ENCODE results near the gene ZBBX.

Gene ZBBX

DNA sequence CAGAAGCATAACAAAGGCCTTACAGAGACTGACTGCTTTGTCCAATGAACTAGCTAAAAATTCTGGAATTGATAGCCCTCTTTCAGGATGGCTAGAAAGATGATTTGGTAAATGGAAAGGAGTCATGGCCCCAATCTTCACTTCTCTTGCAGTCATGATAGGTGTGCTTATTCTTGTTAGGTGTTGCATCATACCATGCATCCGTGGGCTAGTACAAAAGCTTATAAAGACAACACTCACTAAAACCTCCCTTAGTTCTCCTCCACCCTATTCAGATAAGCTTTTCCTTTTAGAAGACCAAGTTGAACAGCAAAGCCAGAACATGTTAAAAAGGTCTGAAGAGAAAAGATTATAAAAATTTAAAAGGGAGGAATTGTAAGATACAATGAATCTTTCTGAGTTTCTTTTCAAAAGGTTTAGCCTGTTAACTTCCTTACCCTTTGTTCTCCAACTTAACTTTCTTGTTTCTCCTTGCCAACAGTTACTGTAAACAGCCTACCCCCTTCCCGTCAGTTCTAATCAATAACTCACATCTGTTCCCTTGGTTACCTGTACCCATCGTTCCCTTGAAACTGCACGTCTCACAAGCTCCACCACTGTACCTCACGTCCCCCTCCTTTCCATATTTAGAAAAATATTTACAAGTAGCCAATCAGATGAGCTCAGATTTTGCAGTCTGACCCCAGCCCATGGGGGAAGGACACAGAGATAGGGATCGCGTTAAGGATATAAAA lies 105.8 kb downstream of the ZBBX start:
- H3K9ac ChIP-seq (ENCODE audit: low read depth in 1 of 2, low read length in 2 of 2): no peak overlapping the region
- H3K36me3 ChIP-seq (ENCODE audit: control insufficient read depth in 1 of 2, insufficient read depth in 2 of 2, low read length in 2 of 2): no peaks in the 10 kb centered on the region
- H3K27ac ChIP-seq (ENCODE audit: low read depth, low read length): no peak overlapping the region
- no peaks in the 10 kb centered on the region for H3K9me3 ChIP-seq (ENCODE audit: control insufficient read depth in 1 of 2, low read length in 2 of 2)
- no peaks in the 10 kb centered on the region for H3K27me3 ChIP-seq (ENCODE audit: control insufficient read depth in 1 of 2, insufficient read depth in 2 of 2, low read length in 2 of 2)
- no peaks in the 10 kb centered on the region for H3K4me1 ChIP-seq (ENCODE audit: control insufficient read depth in 1 of 2, insufficient read depth in 2 of 2, low read length in 2 of 2)
- no peak overlapping the region for H3K4me3 ChIP-seq (ENCODE audit: low read depth in 1 of 2, low read length in 2 of 2)

DNA sequence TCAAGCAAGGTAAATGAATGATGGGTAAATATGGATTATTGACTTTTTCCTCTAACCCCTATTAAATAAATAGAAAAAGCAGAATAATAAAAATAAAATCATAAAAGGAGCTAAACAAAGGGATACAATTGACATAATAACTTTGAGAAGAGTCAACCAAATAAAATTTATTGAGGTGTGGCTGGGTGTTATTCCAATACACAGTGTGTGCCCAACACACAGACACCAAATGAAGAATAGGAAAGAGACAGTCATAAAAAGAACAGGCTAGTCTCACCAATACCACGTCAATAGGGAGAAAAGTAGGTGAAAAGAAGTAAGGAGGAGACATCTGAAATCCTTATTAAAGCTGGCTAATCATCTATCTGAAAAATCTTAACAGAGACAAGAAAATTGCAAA lies 127.1 kb downstream of the ZBBX start:
- Histone ChIP-seq H3K9ac (ENCODE audit: low read depth in 1 of 2, low read length in 2 of 2) (no peak overlapping the region), H3K4me3 (ENCODE audit: low read depth in 1 of 2, low read length in 2 of 2) (no peak overlapping the region), H3K27me3 (ENCODE audit: control insufficient read depth in 1 of 2, insufficient read depth in 2 of 2, low read length in 2 of 2) (no peaks in the 10 kb centered on the region), H3K27ac (ENCODE audit: low read depth, low read length) (no peak overlapping the region), H3K4me1 (ENCODE audit: control insufficient read depth in 1 of 2, insufficient read depth in 2 of 2, low read length in 2 of 2) (no peaks in the 10 kb centered on the region), H3K36me3 (ENCODE audit: control insufficient read depth in 1 of 2, insufficient read depth in 2 of 2, low read length in 2 of 2) (no peaks in the 10 kb centered on the region), H3K9me3 (ENCODE audit: control insufficient read depth in 1 of 2, low read length in 2 of 2) (no peaks in the 10 kb centered on the region)

DNA sequence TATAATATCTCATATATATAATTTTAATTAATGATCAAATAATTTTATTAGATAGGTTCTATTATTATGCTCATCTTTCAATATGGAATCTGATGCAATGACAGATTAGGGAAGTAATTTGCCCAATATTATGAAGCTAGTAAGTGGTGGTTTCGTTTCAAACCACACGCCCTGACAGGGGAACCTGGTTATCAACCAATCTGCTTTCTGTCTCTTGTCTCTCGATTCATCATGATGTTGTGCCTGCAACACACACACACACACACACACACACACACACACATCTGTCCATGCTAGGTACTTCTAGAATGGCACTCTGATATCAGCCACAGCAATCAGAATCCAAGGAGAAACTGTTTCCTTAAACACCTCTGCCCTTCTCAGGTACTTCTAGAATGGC lies 128.4 kb downstream of the ZBBX start:
- Histone ChIP-seq H3K9me3 (ENCODE audit: control insufficient read depth in 1 of 2, low read length in 2 of 2) (no peaks in the 10 kb centered on the region), H3K4me1 (ENCODE audit: control insufficient read depth in 1 of 2, insufficient read depth in 2 of 2, low read length in 2 of 2) (no peaks in the 10 kb centered on the region), H3K4me3 (ENCODE audit: low read depth in 1 of 2, low read length in 2 of 2) (no peak overlapping the region), H3K9ac (ENCODE audit: low read depth in 1 of 2, low read length in 2 of 2) (no peak overlapping the region), H3K27me3 (ENCODE audit: control insufficient read depth in 1 of 2, insufficient read depth in 2 of 2, low read length in 2 of 2) (no peaks in the 10 kb centered on the region), H3K27ac (ENCODE audit: low read depth, low read length) (no peak overlapping the region), H3K36me3 (ENCODE audit: control insufficient read depth in 1 of 2, insufficient read depth in 2 of 2, low read length in 2 of 2) (no peaks in the 10 kb centered on the region)

DNA sequence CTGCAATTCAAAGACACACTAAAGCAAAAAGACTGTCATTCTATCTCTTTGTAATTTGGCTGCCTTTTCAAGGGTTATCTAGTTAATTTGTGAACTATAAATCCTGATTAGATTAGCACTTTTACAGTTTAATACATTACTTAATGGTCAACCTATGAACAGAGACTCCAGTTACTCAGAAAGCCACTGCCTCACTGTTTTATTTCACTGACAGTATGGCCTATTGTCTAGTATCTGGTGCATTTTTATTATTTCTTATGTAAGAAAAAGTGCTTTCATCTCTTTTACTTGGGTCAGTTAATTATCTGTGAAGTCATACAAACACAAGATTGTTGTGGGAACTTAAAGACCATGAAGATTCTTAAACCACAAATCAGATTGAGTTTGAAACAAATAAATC lies 133.8 kb downstream of the ZBBX start:
- Histone ChIP-seq H3K27ac (ENCODE audit: low read depth, low read length) (no peak overlapping the region), H3K27me3 (ENCODE audit: control insufficient read depth in 1 of 2, insufficient read depth in 2 of 2, low read length in 2 of 2) (no peaks in the 10 kb centered on the region), H3K36me3 (ENCODE audit: control insufficient read depth in 1 of 2, insufficient read depth in 2 of 2, low read length in 2 of 2) (no peaks in the 10 kb centered on the region), H3K9me3 (ENCODE audit: control insufficient read depth in 1 of 2, low read length in 2 of 2) (no peaks in the 10 kb centered on the region), H3K4me1 (ENCODE audit: control insufficient read depth in 1 of 2, insufficient read depth in 2 of 2, low read length in 2 of 2) (no peaks in the 10 kb centered on the region), H3K9ac (ENCODE audit: low read depth in 1 of 2, low read length in 2 of 2) (no peak overlapping the region), H3K4me3 (ENCODE audit: low read depth in 1 of 2, low read length in 2 of 2) (no peak overlapping the region)

DNA sequence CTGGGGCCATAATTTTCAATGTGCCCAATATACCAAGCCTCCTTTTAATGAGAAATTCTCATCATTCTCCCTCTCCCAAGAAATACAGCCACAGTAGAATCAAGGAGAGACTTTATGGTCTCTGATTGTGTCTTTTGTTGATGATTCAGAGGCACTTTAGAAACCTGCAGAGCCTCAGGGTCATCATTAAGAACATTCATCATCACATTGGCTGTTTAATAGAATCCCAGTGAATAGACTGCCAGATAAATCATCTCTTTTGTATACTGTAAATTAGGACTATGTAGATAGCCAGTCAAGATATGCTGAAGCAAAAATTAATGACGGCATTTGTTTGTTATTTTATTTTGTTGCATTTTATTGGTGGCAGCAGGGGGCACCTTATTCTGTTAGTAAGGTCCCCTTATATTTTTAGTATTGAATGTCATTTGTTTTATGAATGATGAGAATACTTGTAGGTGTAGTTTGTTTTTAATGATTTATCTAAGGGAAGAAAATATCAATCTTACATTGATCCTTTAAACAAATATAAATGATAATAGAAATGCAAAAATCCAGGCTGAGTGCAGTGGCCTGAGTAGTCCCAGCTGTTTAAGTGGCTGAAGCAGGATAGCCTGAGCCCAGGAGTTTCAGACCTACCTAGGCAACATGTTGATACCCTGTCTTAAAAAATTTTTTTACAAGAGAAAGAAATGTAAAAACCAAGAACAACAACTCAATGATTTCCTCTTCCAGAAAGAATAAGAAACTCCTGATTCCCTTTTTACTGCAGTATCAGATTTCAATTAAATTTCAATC lies 138.8 kb downstream of the ZBBX start:
- H3K4me1 ChIP-seq (ENCODE audit: control insufficient read depth in 1 of 2, insufficient read depth in 2 of 2, low read length in 2 of 2): no peaks in the 10 kb centered on the region
- H3K9ac ChIP-seq (ENCODE audit: low read depth in 1 of 2, low read length in 2 of 2): no peak overlapping the region
- H3K36me3 ChIP-seq (ENCODE audit: control insufficient read depth in 1 of 2, insufficient read depth in 2 of 2, low read length in 2 of 2): no peaks in the 10 kb centered on the region
- no peak overlapping the region for H3K4me3 ChIP-seq (ENCODE audit: low read depth in 1 of 2, low read length in 2 of 2)
- no peaks in the 10 kb centered on the region for H3K27me3 ChIP-seq (ENCODE audit: control insufficient read depth in 1 of 2, insufficient read depth in 2 of 2, low read length in 2 of 2)
- H3K9me3 ChIP-seq (ENCODE audit: control insufficient read depth in 1 of 2, low read length in 2 of 2): no peaks in the 10 kb centered on the region
- H3K27ac ChIP-seq (ENCODE audit: low read depth, low read length): no peak overlapping the region

DNA sequence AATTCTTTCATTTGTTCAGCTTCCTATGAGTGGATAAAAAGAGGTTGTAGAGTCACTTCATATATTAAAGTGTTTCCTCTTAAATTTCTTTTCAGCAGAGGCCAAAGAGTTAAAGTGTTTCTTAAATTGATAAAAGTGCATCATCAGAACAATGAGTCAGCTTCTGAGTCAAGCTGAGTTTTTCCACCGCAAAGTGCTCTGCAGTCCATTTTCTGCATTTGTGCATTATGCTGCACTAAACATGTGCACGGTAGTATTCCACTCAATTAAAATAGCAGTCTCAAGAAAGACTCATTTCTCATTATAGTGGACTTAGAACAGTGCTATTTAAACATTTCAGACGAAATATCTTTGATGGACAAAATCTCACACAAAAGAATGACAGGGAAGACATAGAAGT lies 152.0 kb downstream of the ZBBX start:
- Histone ChIP-seq H3K27me3 (ENCODE audit: control insufficient read depth in 1 of 2, insufficient read depth in 2 of 2, low read length in 2 of 2) (no peaks in the 10 kb centered on the region), H3K36me3 (ENCODE audit: control insufficient read depth in 1 of 2, insufficient read depth in 2 of 2, low read length in 2 of 2) (no peaks in the 10 kb centered on the region), H3K4me3 (ENCODE audit: low read depth in 1 of 2, low read length in 2 of 2) (no peak overlapping the region), H3K4me1 (ENCODE audit: control insufficient read depth in 1 of 2, insufficient read depth in 2 of 2, low read length in 2 of 2) (no peaks in the 10 kb centered on the region), H3K9ac (ENCODE audit: low read depth in 1 of 2, low read length in 2 of 2) (no peak overlapping the region), H3K9me3 (ENCODE audit: control insufficient read depth in 1 of 2, low read length in 2 of 2) (no peaks in the 10 kb centered on the region), H3K27ac (ENCODE audit: low read depth, low read length) (no peak overlapping the region)

DNA sequence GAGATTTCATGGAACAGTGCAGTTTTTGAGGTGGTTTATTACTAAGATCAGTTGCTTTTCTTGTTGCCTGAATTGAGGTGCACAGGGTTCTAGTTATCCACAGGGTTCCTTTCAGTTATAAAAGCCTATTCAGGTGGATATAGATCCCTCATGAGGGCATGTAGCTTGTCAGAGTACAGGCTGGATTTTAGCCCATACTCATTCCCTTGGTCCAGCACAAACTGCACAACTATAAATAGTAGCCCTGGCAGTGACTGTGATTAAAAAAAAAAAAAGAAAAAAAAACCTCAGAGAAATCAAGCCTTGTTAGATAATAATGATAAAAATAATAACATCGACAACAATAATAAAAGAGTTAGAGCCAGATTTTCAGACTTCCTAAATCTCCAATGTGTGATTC lies 154.3 kb downstream of the ZBBX start:
- no peak overlapping the region for H3K4me3 ChIP-seq (ENCODE audit: low read depth in 1 of 2, low read length in 2 of 2)
- no peak overlapping the region for H3K27ac ChIP-seq (ENCODE audit: low read depth, low read length)
- no peaks in the 10 kb centered on the region for H3K4me1 ChIP-seq (ENCODE audit: control insufficient read depth in 1 of 2, insufficient read depth in 2 of 2, low read length in 2 of 2)
- H3K9ac ChIP-seq (ENCODE audit: low read depth in 1 of 2, low read length in 2 of 2): no peak overlapping the region
- H3K27me3 ChIP-seq (ENCODE audit: control insufficient read depth in 1 of 2, insufficient read depth in 2 of 2, low read length in 2 of 2): no peaks in the 10 kb centered on the region
- H3K9me3 ChIP-seq (ENCODE audit: control insufficient read depth in 1 of 2, low read length in 2 of 2): no peaks in the 10 kb centered on the region
- H3K36me3 ChIP-seq (ENCODE audit: control insufficient read depth in 1 of 2, insufficient read depth in 2 of 2, low read length in 2 of 2): no peaks in the 10 kb centered on the region

DNA sequence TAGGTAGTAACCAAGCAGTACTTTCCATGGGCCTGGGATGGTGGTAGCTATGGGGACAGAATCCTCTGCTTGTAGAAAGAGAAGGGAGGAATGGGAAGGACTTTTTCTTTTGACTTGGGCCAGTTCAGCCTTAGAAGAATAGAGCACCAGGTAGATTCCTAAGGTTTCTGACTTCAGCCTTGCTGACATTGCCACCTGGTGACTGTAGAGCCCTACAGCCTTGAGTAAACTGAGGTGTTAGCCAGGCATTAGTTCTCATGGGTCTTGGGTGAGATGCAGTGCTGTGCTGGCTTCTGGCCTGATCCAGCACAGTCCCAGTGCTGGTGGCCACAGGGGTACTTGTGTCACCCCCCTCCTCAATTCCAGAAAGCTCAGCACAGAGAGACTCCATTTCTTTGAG lies 171.1 kb downstream of the ZBBX start:
- Histone ChIP-seq H3K4me3 (ENCODE audit: low read depth in 1 of 2, low read length in 2 of 2) (no peak overlapping the region), H3K36me3 (ENCODE audit: control insufficient read depth in 1 of 2, insufficient read depth in 2 of 2, low read length in 2 of 2) (no peaks in the 10 kb centered on the region), H3K27ac (ENCODE audit: low read depth, low read length) (no peak overlapping the region), H3K4me1 (ENCODE audit: control insufficient read depth in 1 of 2, insufficient read depth in 2 of 2, low read length in 2 of 2) (no peaks in the 10 kb centered on the region), H3K9me3 (ENCODE audit: control insufficient read depth in 1 of 2, low read length in 2 of 2) (no peaks in the 10 kb centered on the region), H3K9ac (ENCODE audit: low read depth in 1 of 2, low read length in 2 of 2) (no peak overlapping the region), H3K27me3 (ENCODE audit: control insufficient read depth in 1 of 2, insufficient read depth in 2 of 2, low read length in 2 of 2) (no peaks in the 10 kb centered on the region)

DNA sequence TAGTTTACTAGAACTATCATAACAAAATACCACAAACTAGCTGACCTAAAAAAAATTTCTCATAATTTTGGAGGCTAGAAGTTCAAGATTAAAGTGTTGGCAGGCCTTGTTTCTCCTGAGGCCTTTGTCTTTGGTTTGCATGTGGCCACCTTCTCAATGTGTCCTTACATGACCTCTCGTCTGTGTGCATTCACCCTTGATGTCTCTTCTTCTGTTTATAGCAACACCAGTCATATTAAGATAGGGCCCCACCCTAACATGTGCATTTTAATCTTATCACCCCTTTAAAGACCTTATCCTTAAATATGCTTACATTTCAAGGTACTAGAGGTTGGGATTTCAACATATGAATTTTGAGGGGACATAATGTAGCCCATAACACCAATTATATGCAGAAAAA lies 177.0 kb downstream of the ZBBX start:
- Histone ChIP-seq H3K4me3 (ENCODE audit: low read depth in 1 of 2, low read length in 2 of 2) (no peak overlapping the region), H3K27me3 (ENCODE audit: control insufficient read depth in 1 of 2, insufficient read depth in 2 of 2, low read length in 2 of 2) (no peaks in the 10 kb centered on the region), H3K9ac (ENCODE audit: low read depth in 1 of 2, low read length in 2 of 2) (no peak overlapping the region), H3K9me3 (ENCODE audit: control insufficient read depth in 1 of 2, low read length in 2 of 2) (no peaks in the 10 kb centered on the region), H3K36me3 (ENCODE audit: control insufficient read depth in 1 of 2, insufficient read depth in 2 of 2, low read length in 2 of 2) (no peaks in the 10 kb centered on the region), H3K27ac (ENCODE audit: low read depth, low read length) (no peak overlapping the region), H3K4me1 (ENCODE audit: control insufficient read depth in 1 of 2, insufficient read depth in 2 of 2, low read length in 2 of 2) (no peaks in the 10 kb centered on the region)

DNA sequence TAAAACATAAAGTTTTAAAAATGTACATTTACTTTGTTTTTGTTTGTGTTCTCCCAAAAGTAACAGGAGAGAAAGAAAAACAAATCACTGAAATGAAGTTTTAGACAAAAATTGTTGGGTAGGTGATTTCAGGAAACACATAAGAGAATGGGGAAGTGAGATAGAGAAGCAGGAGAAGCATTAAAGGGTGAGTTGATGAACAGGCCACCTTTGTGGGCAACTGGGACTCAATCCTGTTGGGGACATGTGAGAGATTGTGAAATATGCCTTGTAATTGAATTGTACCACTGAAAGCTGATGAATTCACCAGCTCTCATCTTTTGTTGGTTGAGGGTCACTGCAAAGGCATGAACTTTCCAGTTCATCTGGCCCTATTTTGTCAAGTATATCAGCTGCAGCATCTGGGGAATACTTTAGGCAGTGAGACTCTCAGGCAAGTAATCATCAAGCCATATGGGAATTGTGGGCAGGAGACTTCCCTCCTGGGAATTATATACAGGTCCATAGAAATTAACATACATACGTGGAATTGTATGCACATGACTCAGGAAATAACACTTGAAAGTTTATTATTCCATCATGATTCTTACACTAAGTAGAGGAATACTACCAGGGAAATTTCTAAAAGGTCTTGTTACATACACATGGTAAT lies 181.0 kb downstream of the ZBBX start:
- no peak overlapping the region for H3K9ac ChIP-seq (ENCODE audit: low read depth in 1 of 2, low read length in 2 of 2)
- no peak overlapping the region for H3K27ac ChIP-seq (ENCODE audit: low read depth, low read length)
- no peaks in the 10 kb centered on the region for H3K9me3 ChIP-seq (ENCODE audit: control insufficient read depth in 1 of 2, low read length in 2 of 2)
- H3K36me3 ChIP-seq (ENCODE audit: control insufficient read depth in 1 of 2, insufficient read depth in 2 of 2, low read length in 2 of 2): no peaks in the 10 kb centered on the region
- H3K4me1 ChIP-seq (ENCODE audit: control insufficient read depth in 1 of 2, insufficient read depth in 2 of 2, low read length in 2 of 2): no peaks in the 10 kb centered on the region
- H3K4me3 ChIP-seq (ENCODE audit: low read depth in 1 of 2, low read length in 2 of 2): no peak overlapping the region
- H3K27me3 ChIP-seq (ENCODE audit: control insufficient read depth in 1 of 2, insufficient read depth in 2 of 2, low read length in 2 of 2): no peaks in the 10 kb centered on the region
